GM21367 (cell line): Measurements from ENCODE around the gene MREG.

Experiments used
- ATAC-seq: cut with Tn5 transposase; IDR thresholded peaks from one replicate; pipeline ENCODE4 v1.9.1; 2021; ENCODE audit not compliant: unreplicated experiment

The MREG gene

GRCh38 chr2:215920244-215921100 lies 92.9 kb downstream of the MREG start:
- ATAC-seq = peak; percentile 54

GRCh38 chr2:215919624-215920243 lies 93.6 kb downstream of the MREG start:
- no peak for ATAC-seq

DNA sequence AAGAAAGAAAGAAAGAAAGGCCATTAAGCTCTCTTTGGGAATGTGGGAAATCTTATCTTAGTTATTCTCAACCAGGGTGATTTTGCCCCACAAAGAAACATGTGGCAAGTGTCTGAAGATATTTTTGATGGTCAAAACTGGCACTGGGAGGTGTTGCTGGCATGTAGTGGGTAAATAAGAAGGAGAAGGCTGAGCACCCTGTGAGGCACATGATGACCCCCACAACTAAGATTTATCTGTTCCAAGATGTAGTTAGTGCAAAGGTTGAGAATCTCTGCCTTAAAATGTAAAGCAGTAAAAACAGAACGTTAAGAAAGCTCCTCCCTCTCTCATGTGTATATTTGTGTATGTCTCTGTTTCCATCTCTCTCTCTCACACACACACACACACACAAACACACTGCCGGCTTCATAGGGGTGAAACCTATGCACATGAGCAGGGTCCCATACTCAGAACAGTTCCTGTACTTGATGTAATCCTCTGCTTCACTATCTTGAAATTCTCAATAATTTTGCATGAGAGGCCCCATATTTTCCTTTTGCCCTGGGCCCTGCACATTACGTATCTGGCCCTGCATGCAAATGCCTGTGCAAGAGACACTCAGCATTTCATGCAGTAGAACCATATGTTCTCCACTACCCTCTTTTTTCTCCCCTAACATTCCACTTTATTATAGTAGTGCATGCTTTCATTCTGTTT lies 94.3 kb downstream of the MREG start:
- no peak for ATAC-seq

- peak; percentile 79 for ATAC-seq
Measured at GRCh38 chr2:215917953-215918620, 95.3 kb downstream of the MREG start.

- no peak for ATAC-seq
Measured at GRCh38 chr2:215915441-215915840, 97.9 kb downstream of the MREG start.

GRCh38 chr2:215914777-215915165 lies 98.6 kb downstream of the MREG start:
- no peak for ATAC-seq

DNA sequence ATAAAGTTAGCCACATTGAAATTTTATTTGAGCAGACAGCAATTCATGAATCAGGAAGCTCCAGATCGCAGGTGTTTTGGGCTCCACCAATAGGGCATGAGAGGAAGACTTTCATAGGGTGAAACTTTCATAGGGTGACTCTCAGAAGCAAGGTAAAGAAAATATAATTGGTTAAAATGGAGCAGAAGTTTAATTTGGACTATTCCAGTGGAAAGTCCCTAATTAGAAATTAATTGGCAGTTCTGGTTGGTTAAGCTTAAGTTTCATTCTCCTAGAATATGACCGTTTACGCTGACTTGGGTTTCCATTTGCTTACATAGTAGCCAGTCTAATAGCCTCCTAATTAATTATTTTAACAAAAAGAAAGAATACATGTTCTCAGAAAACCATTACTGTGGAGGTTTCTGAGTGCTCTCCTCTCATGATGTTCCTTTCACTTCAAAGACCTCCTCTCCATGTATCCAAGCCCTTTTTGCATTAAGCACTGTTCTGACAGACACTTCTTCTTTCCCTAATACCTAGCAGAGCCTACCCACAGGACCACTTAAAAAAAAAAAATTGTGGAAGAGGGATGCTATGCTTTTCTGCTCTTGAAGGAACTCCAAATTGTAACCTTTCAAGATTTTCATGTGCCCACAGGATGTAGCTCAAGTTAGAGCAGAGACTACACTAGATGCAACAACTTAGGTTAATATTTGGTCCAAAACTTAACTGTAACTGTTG lies 99.1 kb downstream of the MREG start:
- ATAC-seq = no peak

GRCh38 chr2:215912299-215912842 lies 101.0 kb downstream of the MREG start:
- ATAC-seq = no peak

GRCh38 chr2:215911301-215912085 lies 101.9 kb downstream of the MREG start:
- no peak for ATAC-seq

GRCh38 chr2:215910180-215910579 lies 103.2 kb downstream of the MREG start:
- ATAC-seq = no peak

DNA sequence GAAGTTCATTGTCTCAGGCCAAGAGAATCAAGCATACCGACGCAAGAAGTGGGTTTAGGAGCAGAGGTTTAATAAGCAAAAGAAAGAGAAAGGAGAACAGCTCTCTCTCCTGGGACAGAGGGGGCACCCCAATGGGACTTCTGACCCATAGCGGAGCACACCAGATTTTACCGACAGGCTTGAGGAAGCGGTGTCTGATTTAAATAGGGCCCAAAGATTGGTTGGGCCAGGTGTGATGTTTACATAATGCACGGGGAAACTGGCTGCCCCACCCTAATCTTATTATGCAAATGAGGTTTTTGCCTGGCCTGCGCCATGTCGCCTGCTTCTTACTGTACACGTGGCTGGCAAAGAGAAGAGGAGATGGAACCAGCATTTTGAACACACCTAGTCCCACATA lies 106.2 kb downstream of the MREG start:
- no peak for ATAC-seq

- ATAC-seq = no peak
Measured at GRCh38 chr2:215906458-215906857, 106.9 kb downstream of the MREG start.

GRCh38 chr2:215905691-215906090 lies 107.7 kb downstream of the MREG start:
- ATAC-seq = no peak

DNA sequence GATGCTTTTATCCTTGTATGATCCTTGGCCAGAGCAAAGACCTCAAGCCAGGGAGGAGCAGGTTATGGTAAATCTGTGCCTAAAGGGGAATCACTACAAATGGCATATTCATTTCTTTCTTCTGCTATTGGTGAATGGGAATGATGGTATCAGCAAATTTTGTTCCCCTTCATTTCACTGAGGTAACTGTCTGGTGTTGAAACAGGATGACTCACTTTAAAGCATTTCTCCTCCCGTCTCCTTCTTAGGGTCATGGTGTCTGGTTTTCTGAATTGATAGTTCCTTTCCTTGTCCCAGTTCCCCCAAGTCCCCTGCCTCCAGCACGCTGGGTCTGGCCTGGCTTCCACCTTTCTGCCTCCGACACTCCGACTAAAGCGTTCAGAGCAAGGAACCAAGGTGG lies 109.2 kb downstream of the MREG start:
- ATAC-seq = no peak

GRCh38 chr2:215903203-215903602 lies 110.1 kb downstream of the MREG start:
- ATAC-seq = no peak

GRCh38 chr2:215901796-215902195 lies 111.6 kb downstream of the MREG start:
- no peak for ATAC-seq

DNA sequence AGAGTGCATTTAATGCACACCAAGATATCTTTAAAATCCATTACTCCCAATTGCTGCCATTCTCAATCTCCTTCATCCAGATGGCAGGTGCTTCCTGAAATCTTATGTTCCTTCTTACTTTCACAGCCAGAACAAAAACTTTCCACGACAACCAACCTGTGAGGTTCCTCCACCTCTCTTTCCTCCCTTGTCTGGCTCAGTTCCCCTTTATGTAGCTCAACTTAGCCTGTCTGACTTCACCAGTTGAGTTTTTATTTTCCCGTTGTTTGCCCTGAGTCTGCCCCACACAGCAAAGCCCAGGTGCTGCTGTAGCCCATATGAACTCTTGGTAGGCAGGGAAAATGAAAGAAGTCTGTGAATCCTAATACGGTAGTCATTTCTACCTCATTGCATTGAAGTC lies 112.5 kb downstream of the MREG start:
- peak; percentile 63 for ATAC-seq

GRCh38 chr2:215900203-215900611 lies 113.1 kb downstream of the MREG start:
- no peak for ATAC-seq
